ENCODE data around the gene DHRS13. TPM values are rescaled to one million over a fixed set of nuclear protein-coding genes. Genes with fewer than 3 reads are reported as not detected.

DHRS13 gene
- total RNA-seq, 2 donors from 2014 or later: 21.3 to 25.3 TPM

DNA sequence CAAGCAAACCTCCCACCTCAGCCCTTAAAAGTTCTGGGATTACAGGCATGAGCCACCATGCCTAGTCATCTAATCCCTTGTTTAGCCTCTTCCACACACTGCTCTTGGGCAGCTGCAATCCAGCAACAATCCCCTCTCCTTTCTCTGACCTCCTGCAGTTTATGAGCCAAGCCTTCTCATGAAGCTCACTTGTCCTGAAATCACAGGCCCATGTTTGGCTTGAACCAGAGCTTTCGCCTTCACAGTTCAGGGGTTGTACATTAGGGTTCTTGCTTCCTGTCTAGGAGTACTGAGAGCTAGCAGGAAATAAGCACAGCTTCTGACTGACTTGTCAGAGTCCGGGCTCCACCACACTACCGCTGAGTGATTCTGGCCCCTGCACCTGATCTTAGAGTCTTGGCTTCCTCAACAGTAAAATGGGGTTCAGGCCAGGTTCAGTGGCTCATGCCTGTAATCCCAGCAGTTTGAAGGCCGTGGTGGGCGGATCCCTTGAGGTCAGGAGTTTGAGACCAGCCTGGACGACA lies 31.8 kb downstream of the DHRS13 start:
- no peaks in the 10 kb centered on the region for H3K36me3 Mint-ChIP-seq (ENCODE audit: insufficient read depth in 2 of 2)
- peak overlapping the region; percentile 2 to 6 for H3K4me3 Mint-ChIP-seq
- H3K27me3 Mint-ChIP-seq (ENCODE audit: low read depth): no peaks in the 10 kb centered on the region
- H3K27ac Mint-ChIP-seq: peak overlapping the region; percentile 82
- no peaks in the 10 kb centered on the region for H3K9me3 Mint-ChIP-seq
- ATAC-seq (replicated peaks in 1 of 2) (peak; percentile 84 to 92), DNase-seq (peak; percentile 56 to 62)
- H3K4me1 Mint-ChIP-seq (ENCODE audit: low read depth): peaks cover 38% of the 10 kb centered on the region

DNA sequence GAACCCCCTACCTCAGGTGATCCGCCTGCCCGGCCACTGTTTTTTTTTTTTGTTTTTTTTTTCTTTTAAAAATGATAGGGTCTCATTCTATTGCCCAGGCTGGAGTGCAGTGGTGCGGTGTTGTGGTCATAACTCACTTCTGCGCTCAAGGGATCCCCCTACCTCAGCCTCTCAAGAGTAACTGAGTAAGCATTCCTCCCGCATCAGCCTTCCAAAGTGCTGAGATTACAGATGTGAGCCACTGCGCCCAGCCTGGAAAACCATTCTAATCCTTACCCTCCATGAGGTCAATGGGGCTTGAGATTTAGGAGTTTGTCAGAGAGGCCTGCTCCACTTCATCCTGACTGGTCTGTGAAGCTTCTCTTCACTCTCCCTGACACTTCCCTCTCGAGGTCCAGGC lies 35.6 kb downstream of the DHRS13 start:
- Mint-ChIP-seq H3K4me1 (ENCODE audit: low read depth) (peaks cover 23% of the 10 kb centered on the region), H3K9me3 (no peaks in the 10 kb centered on the region), H3K4me3 (no peak overlapping the region), H3K36me3 (ENCODE audit: insufficient read depth in 2 of 2) (no peaks in the 10 kb centered on the region), H3K27ac (no peak overlapping the region), H3K27me3 (ENCODE audit: low read depth) (no peaks in the 10 kb centered on the region)
- ATAC-seq (replicated peaks in 1 of 2) (no peak), DNase-seq (no peak)

DNA sequence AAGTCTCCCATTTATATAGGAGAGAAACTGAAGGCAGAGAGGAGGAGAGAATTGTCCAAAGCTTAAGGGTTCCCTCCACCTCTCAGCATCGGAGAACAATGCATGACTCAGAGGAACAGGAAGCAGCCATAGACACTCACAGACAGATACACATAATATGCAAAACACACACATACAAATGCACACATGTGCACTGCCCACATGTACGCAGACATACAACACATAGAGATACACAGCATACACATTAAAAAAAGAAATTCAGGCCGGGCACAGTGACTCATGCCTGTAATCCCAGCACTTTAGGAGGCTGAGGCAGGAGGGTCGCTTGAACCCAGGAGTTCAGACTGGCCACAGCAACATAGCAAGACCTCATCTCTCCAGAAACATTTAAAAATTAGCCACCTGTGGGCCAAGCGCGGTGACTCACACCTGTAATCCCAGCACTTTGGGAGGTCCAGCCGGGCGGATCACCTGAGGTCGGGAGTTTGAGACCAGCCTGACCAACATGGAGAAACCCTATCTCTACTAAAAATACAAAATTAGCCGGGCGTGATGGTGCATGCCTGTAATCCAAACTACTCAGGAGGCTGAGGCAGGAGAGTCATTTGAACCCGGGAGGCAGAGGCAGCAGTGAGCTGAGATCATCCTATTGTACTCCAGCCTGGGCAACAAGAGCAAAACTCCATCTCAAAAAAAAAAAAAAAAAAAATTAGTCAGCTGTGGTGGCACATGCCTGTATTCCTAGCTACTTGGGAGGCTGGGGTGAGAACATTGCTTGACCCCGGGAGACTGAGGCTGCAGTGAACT lies 36.7 kb downstream of the DHRS13 start:
- no peak for DNase-seq
- no peaks in the 10 kb centered on the region for H3K27me3 Mint-ChIP-seq (ENCODE audit: low read depth)
- no peak overlapping the region for H3K27ac Mint-ChIP-seq
- peaks cover 11% of the 10 kb centered on the region for H3K4me1 Mint-ChIP-seq (ENCODE audit: low read depth)
- no peaks in the 10 kb centered on the region for H3K9me3 Mint-ChIP-seq
- ATAC-seq (replicated peaks in 1 of 2): peak; percentile 49 to 60
- no peaks in the 10 kb centered on the region for H3K36me3 Mint-ChIP-seq (ENCODE audit: insufficient read depth in 2 of 2)
- H3K4me3 Mint-ChIP-seq: no peak overlapping the region

DNA sequence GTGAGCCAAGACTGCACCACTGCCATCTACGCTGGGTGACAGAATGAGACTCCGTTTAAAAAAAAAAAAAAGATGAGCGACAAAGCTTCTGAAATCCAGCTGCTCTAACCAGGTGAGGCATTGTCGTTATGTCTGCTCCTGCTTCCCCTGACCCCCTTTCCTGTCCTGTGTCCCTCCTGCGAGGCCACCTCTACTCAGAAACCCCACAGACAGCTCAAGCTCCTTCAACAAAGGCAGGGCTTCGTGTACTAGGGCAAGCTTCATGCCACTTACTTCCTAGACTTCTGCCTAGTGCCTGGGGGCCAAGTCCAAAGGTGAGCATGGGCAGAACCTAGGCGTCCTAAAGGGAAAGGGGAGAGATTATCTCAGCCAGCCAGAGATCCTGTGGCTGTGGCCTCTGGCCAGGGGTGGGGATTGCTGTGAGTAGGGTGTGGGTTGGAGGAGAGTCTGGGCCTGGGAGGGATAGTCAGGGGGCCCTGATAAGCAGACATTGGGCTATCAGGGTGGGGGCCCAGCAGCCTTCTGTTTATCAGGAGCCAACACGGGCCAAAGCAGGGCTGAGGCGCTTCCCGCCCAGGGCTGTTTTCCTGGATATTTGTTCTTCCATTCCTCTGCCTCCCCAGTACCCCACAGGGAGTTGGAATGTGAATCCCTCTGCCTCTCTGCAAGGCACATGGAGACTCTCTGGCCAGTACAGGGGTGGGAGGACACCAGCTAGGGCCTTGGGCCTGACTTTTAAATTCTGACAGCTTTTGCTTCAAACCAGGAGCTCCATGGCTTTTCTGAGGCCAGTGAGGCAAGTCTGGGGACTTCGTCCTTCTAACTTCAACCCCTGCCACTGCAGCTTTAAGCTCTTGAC lies 37.7 kb downstream of the DHRS13 start:
- H3K9me3 Mint-ChIP-seq: no peaks in the 10 kb centered on the region
- H3K4me1 Mint-ChIP-seq (ENCODE audit: low read depth): peaks cover 7% of the 10 kb centered on the region
- H3K27ac Mint-ChIP-seq: no peak overlapping the region
- no peak for ATAC-seq (replicated peaks in 1 of 2)
- peaks cover 0 to 4% of the 10 kb centered on the region in 2 donors for H3K36me3 Mint-ChIP-seq (ENCODE audit: insufficient read depth in 2 of 2)
- H3K27me3 Mint-ChIP-seq (ENCODE audit: low read depth): no peaks in the 10 kb centered on the region
- no peak for DNase-seq
- no peak overlapping the region for H3K4me3 Mint-ChIP-seq

DNA sequence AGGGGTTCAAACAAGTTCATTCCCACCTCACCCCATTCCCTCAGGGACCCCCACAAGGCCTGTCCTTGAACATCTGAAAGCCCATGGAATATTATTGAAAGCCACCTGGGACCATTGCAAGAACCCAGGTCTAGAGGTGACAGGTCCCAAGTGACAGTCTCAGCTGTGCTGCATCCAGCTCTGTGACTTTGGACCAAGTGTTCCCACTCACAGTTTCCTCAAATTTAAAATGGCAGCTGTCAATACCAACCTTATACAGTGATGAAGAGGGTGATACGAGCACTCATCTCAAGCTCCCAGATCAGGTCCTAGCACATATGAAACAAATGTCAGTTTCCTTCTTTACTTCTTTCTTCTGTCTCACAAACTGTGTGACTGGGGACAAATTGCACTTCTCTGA lies 38.9 kb downstream of the DHRS13 start:
- Mint-ChIP-seq H3K9me3 (no peaks in the 10 kb centered on the region), H3K4me1 (ENCODE audit: low read depth) (peaks cover 7% of the 10 kb centered on the region), H3K27me3 (ENCODE audit: low read depth) (no peaks in the 10 kb centered on the region), H3K27ac (no peak overlapping the region), H3K36me3 (ENCODE audit: insufficient read depth in 2 of 2) (peaks cover 0 to 5% of the 10 kb centered on the region in 2 donors), H3K4me3 (no peak overlapping the region)
- DNase-seq (no peak), ATAC-seq (replicated peaks in 1 of 2) (no peak)

DNA sequence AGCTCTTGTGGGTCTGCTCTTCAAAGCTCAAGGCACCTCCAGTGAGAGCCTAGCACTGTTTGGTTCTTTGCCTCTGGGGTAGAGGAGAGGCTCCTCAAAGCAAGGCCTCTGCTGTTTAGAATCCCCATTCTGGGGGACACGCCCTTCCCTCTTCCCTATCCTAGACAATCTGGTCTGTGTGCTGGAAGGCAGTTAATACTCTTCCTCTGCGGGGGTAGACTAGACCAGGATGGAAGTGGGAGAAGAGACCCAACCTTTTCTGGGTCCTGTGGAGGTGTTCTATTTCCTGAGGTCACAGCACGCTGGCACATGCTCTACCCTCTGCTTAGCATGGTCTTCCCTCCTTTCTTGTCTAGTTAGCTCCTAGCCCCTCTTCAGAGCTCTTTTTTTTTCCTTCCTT lies 40.3 kb downstream of the DHRS13 start:
- H3K9me3 Mint-ChIP-seq: no peaks in the 10 kb centered on the region
- DNase-seq: no peak
- H3K4me1 Mint-ChIP-seq (ENCODE audit: low read depth): peaks cover 16% of the 10 kb centered on the region
- H3K27ac Mint-ChIP-seq: no peak overlapping the region
- no peak overlapping the region for H3K4me3 Mint-ChIP-seq
- no peaks in the 10 kb centered on the region for H3K27me3 Mint-ChIP-seq (ENCODE audit: low read depth)
- H3K36me3 Mint-ChIP-seq (ENCODE audit: insufficient read depth in 2 of 2): peaks cover 5 to 13% of the 10 kb centered on the region in 2 donors
- no peak for ATAC-seq (replicated peaks in 1 of 2)

DNA sequence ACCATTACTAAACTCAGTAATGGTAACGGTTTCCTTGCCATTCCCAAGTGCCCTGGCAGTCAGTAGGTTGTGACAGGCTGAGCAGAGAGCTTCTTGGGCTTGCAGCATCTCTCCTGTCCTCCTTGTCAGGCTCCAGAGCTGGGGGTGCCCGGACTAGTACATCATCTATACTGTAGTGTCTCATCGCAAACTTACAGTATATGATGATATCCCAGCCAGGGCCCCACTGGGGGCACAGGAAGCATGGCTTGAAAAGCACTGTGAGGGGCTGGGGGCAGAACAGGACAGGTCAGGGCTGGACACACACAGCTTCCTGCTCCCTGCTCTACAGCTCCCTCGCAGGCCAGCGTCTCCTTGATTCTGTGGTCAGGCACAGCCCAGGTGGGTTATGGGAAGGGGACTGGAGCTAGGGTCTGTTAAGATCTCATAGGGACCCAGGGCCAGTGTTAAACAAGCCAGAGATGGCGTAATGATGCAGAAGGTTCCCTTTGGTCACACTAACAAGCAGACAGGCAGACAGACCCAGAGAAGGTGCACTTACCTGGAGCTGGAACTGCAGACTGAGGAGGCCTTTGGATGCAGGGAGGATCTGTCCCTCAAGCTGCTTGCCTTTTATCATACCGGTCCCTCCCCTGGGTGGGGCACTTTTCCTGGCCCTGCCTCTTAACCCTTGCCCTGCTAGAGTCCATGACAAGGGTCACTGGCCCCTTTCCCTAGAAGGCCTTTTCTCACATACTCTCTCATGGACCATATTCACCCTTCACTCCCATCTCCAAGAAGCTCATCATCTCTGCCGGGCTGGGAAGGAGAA lies 41.3 kb downstream of the DHRS13 start:
- ATAC-seq (replicated peaks in 1 of 2) (no peak), DNase-seq (no peak)
- no peaks in the 10 kb centered on the region for H3K27me3 Mint-ChIP-seq (ENCODE audit: low read depth)
- H3K4me1 Mint-ChIP-seq (ENCODE audit: low read depth): peaks cover 23% of the 10 kb centered on the region
- H3K36me3 Mint-ChIP-seq (ENCODE audit: insufficient read depth in 2 of 2): peaks cover 5 to 20% of the 10 kb centered on the region in 2 donors
- H3K9me3 Mint-ChIP-seq: no peaks in the 10 kb centered on the region
- H3K4me3 Mint-ChIP-seq: no peak overlapping the region
- no peak overlapping the region for H3K27ac Mint-ChIP-seq

DNA sequence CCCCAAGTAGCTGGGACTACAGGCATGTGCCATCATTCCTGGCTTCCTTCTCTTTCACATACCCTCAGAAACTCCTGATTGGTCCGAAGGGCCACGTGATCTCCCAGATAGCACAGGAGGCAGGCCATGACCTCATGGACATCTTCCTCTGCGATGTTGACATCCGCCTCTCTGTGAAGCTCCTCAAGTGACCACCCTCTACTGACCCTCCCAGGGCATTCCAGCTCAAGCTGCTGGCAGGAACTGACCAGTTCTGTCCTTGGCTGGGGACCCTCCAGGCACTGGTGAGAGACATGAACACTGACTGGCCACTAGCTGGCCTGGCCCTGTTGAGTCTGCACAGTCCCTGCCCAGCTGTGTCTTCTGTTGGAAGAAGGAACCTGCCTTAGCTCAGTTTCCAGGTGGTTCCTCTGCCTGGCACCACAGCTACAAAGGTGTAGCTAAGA lies 42.5 kb downstream of the DHRS13 start:
- Mint-ChIP-seq H3K36me3 (ENCODE audit: insufficient read depth in 2 of 2) (peaks cover 8 to 20% of the 10 kb centered on the region in 2 donors), H3K27ac (no peak overlapping the region), H3K4me1 (ENCODE audit: low read depth) (peaks cover 25% of the 10 kb centered on the region), H3K4me3 (no peak overlapping the region), H3K9me3 (no peaks in the 10 kb centered on the region), H3K27me3 (ENCODE audit: low read depth) (no peaks in the 10 kb centered on the region)
- ATAC-seq (replicated peaks in 1 of 2) (no peak), DNase-seq (no peak)

DNA sequence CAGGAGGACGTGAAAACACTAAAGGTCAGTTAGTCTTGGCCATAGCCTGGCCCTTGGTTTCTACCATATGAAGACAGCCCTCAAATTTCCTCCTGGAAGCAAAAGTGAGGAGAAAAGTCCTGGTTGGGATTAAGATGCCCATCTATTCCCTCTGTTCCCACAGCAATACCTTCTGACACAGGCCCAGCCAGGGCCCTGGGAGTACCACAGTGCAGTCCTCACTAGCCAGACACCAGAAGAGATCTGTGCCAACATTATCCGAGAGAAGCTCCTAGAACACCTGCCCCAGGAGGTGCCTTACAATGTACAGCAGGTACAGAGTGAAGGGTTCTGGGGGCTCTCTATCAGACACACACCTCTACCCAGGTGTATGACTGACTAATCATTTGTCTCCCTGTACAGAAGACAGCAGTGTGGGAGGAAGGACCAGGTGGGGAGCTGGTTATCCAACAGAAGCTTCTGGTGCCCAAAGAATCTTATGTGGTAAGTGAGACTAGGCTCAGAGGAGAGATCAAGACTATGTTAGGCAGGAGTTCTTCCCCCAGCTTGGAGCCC lies 44.0 kb downstream of the DHRS13 start:
- ATAC-seq (replicated peaks in 1 of 2) (no peak), DNase-seq (no peak)
- H3K4me1 Mint-ChIP-seq (ENCODE audit: low read depth): peaks cover 40% of the 10 kb centered on the region
- H3K36me3 Mint-ChIP-seq (ENCODE audit: insufficient read depth in 2 of 2): peaks cover 8 to 25% of the 10 kb centered on the region in 2 donors
- no peaks in the 10 kb centered on the region for H3K27me3 Mint-ChIP-seq (ENCODE audit: low read depth)
- H3K4me3 Mint-ChIP-seq: no peak overlapping the region
- H3K27ac Mint-ChIP-seq: peak overlapping the region; percentile 75
- H3K9me3 Mint-ChIP-seq: no peaks in the 10 kb centered on the region

DNA sequence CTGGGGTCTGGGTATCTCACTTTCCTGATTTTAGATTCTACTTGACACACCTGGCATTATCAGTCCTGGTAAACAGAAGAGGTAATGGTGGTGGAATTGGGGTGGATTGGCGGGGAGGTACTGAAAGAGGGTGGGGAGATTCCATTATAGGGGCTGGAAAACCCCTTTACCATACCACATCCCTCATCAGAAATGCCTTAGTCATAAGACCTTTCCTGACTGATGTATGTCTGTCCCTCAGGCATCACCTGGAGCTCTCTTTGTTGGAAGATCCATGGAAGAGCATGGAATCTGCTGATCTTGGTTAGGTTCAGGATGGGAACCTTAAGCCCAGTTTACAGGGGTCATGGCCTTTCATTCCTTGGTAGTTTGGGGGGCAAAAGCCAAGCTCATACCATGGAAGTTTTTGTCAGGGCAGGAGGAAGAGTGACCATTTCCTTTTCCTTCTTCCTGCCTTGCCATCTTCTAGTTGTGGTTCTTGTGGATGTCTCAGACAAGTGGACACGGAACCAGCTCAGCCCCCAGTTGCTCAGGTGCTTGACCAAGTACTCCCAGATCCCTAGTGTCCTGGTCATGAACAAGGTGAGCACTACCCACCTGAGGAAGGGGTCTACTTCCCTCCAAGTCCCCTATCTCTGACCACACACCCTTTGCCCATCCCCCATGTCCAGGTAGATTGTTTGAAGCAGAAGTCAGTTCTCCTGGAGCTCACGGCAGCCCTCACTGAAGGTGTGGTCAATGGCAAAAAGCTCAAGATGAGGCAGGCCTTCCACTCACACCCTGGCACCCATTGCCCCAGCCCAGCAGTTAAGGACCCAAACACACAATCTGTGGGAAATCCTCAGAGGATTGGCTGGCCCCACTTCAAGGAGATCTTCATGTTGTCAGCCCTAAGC lies 44.7 kb downstream of the DHRS13 start:
- H3K4me3 Mint-ChIP-seq: peak overlapping the region; percentile 34 to 39
- H3K4me1 Mint-ChIP-seq (ENCODE audit: low read depth): peaks cover 44% of the 10 kb centered on the region
- peaks cover 8 to 25% of the 10 kb centered on the region in 2 donors for H3K36me3 Mint-ChIP-seq (ENCODE audit: insufficient read depth in 2 of 2)
- H3K9me3 Mint-ChIP-seq: no peaks in the 10 kb centered on the region
- peak overlapping the region; percentile 75 for H3K27ac Mint-ChIP-seq
- peak in 1 of 2 donors; percentile 16 for ATAC-seq (replicated peaks in 1 of 2)
- H3K27me3 Mint-ChIP-seq (ENCODE audit: low read depth): no peaks in the 10 kb centered on the region
- peak in 1 of 2 donors; percentile 24 for DNase-seq

DNA sequence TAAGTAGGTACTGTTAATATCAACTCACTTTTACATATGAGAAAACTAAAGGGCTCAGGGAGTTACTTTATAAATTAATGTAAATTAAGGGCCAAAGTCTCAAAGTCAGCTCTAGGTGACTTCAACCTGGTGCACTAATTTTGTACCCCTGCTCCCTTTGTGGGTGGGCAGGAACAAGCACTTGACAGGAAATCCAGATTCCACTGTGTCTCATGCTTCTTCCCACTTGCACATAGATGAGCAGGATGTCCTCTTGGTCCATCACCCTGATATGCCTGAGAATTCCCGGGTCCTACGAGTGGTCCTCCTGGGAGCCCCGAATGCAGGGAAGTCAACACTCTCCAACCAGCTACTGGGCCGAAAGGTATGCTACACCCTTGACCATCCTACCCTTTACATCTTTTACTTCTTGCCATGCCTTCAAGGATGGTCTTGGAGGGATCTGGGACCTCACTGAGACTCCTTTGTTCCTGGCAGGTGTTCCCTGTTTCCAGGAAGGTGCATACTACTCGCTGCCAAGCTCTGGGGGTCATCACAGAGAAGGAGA lies 46.8 kb downstream of the DHRS13 start:
- peak overlapping the region; percentile 90 for H3K27ac Mint-ChIP-seq
- ATAC-seq (replicated peaks in 1 of 2) (no peak), DNase-seq (no peak)
- H3K36me3 Mint-ChIP-seq (ENCODE audit: insufficient read depth in 2 of 2): peaks cover 8 to 25% of the 10 kb centered on the region in 2 donors
- H3K4me3 Mint-ChIP-seq: peak overlapping the region; percentile 90 to 97
- no peaks in the 10 kb centered on the region for H3K9me3 Mint-ChIP-seq
- no peaks in the 10 kb centered on the region for H3K27me3 Mint-ChIP-seq (ENCODE audit: low read depth)
- H3K4me1 Mint-ChIP-seq (ENCODE audit: low read depth): peaks cover 44% of the 10 kb centered on the region
